Vagina (tissue), 2 donors: Measurements from ENCODE around the gene AHNAK. TPM values are rescaled to one million over a fixed set of nuclear protein-coding genes. Genes with fewer than 3 reads are reported as not detected.

Experiments
- DNase-seq, 2 donors: peaks; one replicate each; pipeline ENCODE4 v3.0.0-alpha.2; 2017; ENCODE audit errors: extremely low spot score in 2 of 2
- H3K27ac ChIP-seq: fragments of 200-600 bp; sonication (generic); one replicate; pipeline ENCODE4 v1.5.1; 2019
- H3K27me3 ChIP-seq: fragments of 200-600 bp; sonication (generic); one replicate; pipeline ENCODE4 v1.5.1; 2019
- H3K36me3 ChIP-seq, 2 donors: fragments of 200-600 bp; sonication (generic); one replicate each; pipeline ENCODE4 v1.5.1; 2017 to 2019
- H3K4me1 ChIP-seq: fragments of 200-600 bp; sonication (generic); one replicate; pipeline ENCODE4 v1.5.1; 2019
- H3K4me3 ChIP-seq, 2 donors: fragments of 200-600 bp; sonication (generic); 1 replicate in 1 of 2; 2 replicates in 1 of 2; pipeline ENCODE4 v1.5.1; 2016 to 2019
- H3K9me3 ChIP-seq: fragments of 200-600 bp; sonication (generic); one replicate; pipeline ENCODE4 v1.5.1; 2019
- POLR2A ChIP-seq, 2 donors: fragments of 450-650 bp; IDR thresholded peaks; one replicate each; pipeline ENCODE4 v1.6.1; 2017; ENCODE audit warnings: antibody characterized with exemption in 2 of 2, mild to moderate bottlenecking in 2 of 2, moderate library complexity in 2 of 2
- POLR2AphosphoS5 ChIP-seq, 2 donors: sonication (generic); formaldehyde crosslinking; IDR thresholded peaks; one replicate each; pipeline ENCODE4 v1.9.0; 2017; ENCODE audit warnings: antibody characterized with exemption in 2 of 2, mild to moderate bottlenecking in 2 of 2, low read depth in 1 of 2; ENCODE audit not compliant: insufficient read depth in 1 of 2
- intact Hi-C: fragments of 100-400 bp; cut with DNase I; formaldehyde crosslinking; loops from one replicate; pipeline ENCODE4 v1.15.1; 2023
- total RNA-seq: library from RNA; depleted of rRNA; stranded (reverse); fragments of >200 nt; gene quantifications from one replicate; pipeline ENCODE4 v1.2.3, GENCODE V29; 2016
- TF ChIP-seq, protein P1 (sequence below), 3 experiments: fragments of 450-650 bp in 2 of 3; fragments of 200-600 bp in 1 of 3; sonication (generic) in 1 of 3; IDR thresholded peaks; one replicate each; pipeline ENCODE4 v1.5.1; 2017 to 2019; ENCODE audit warnings: antibody characterized with exemption in 3 of 3, mild to moderate bottlenecking in 2 of 3, moderate library complexity in 2 of 3

Gene AHNAK
- total RNA-seq, 1 donor from 2014 or later, result 828 TPM

DNA sequence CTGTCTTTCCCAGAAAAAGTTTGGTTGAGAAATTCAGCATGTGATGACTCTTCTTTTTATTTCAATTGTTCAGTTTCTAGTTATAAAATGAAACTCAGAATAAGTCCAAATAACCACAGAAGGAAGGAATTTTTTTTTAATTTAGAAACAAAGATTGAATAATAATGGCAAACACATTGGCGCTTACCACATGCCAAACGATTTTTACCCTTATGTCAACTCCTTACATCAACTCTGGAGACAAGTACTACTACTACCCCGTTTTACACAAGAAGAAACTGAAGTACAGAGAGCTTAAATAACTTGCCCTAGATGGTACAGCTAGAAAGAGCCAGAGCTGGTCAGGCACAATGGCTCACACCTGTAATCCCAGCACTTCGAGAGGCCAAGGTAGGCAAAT is 52.4 kb downstream of the AHNAK start:
- Histone ChIP-seq H3K27ac (no peak overlapping the region), H3K4me1 (no peaks in the 10 kb centered on the region), H3K27me3 (no peaks in the 10 kb centered on the region), H3K4me3 (no peak overlapping the region), H3K9me3 (no peaks in the 10 kb centered on the region), H3K36me3 (no peaks in the 10 kb centered on the region)
- TF ChIP-seq, protein P1, sequence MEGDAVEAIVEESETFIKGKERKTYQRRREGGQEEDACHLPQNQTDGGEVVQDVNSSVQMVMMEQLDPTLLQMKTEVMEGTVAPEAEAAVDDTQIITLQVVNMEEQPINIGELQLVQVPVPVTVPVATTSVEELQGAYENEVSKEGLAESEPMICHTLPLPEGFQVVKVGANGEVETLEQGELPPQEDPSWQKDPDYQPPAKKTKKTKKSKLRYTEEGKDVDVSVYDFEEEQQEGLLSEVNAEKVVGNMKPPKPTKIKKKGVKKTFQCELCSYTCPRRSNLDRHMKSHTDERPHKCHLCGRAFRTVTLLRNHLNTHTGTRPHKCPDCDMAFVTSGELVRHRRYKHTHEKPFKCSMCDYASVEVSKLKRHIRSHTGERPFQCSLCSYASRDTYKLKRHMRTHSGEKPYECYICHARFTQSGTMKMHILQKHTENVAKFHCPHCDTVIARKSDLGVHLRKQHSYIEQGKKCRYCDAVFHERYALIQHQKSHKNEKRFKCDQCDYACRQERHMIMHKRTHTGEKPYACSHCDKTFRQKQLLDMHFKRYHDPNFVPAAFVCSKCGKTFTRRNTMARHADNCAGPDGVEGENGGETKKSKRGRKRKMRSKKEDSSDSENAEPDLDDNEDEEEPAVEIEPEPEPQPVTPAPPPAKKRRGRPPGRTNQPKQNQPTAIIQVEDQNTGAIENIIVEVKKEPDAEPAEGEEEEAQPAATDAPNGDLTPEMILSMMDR (IDR thresholded peaks at IDR 0.05), result no peak
- no peak for TF ChIP-seq POLR2AphosphoS5 (IDR thresholded peaks at IDR 0.05; ENCODE audit: insufficient read depth in 1 of 2, low read depth in 1 of 2)
- no peak for TF ChIP-seq POLR2A (IDR thresholded peaks at IDR 0.05)
- no peak for DNase-seq
- intact Hi-C loops, result no loop called here

DNA sequence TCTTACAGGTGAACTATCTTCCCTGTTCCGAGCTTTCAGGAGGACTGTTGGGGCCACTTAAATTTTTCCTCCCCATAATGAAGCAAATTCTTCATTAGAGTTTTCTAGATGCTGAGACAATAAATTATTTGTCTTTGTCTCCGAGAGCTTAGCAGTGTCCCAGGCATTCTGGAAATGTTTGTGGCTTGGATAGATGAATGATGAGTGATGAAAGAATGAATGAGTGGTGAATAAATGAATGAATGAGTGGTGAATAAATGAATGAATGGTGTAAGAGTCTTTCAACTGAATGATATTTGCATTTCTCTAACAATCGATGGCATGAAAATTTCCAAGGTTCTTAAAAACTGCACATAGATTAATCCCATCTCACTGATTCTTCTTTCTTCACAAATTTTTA is 52.8 kb downstream of the AHNAK start:
- H3K36me3 ChIP-seq, result no peaks in the 10 kb centered on the region
- H3K27ac ChIP-seq, result no peak overlapping the region
- intact Hi-C loops, result no loop called here
- DNase-seq, result no peak
- no peaks in the 10 kb centered on the region for H3K4me1 ChIP-seq
- no peak overlapping the region for H3K4me3 ChIP-seq
- TF ChIP-seq, protein P1 (IDR thresholded peaks at IDR 0.05), result no peak
- TF ChIP-seq POLR2AphosphoS5 (IDR thresholded peaks at IDR 0.05; ENCODE audit: insufficient read depth in 1 of 2, low read depth in 1 of 2) (no peak), POLR2A (IDR thresholded peaks at IDR 0.05) (no peak)
- H3K9me3 ChIP-seq, result no peaks in the 10 kb centered on the region
- H3K27me3 ChIP-seq, result no peaks in the 10 kb centered on the region

DNA sequence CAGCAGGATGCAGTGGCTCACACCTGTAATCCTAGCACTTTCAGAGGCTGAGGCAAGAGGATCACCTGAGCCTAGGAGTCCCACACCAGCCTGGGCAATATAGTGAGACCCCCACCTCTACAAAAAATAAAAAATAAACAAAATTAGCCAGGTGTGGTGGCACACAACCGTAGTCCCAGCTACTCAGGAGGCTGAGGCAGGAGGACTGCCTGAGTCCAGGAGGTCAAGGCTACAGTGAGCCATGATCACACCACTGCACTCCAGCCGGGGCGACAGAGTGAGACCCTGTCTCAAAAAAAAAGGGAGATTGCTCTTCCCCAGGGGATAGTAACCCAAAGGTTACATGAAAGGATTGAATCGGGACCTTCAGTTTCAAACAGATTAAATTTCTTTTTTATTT is 54.0 kb downstream of the AHNAK start:
- no peak for DNase-seq
- Histone ChIP-seq H3K27ac (no peak overlapping the region), H3K9me3 (no peaks in the 10 kb centered on the region), H3K36me3 (no peaks in the 10 kb centered on the region), H3K27me3 (no peaks in the 10 kb centered on the region), H3K4me3 (no peak overlapping the region), H3K4me1 (peaks cover 7% of the 10 kb centered on the region)
- intact Hi-C loops, result no loop called here
- TF ChIP-seq POLR2A (IDR thresholded peaks at IDR 0.05) (no peak), POLR2AphosphoS5 (IDR thresholded peaks at IDR 0.05; ENCODE audit: insufficient read depth in 1 of 2, low read depth in 1 of 2) (no peak)
- TF ChIP-seq, protein P1 (IDR thresholded peaks at IDR 0.05), result no peak

DNA sequence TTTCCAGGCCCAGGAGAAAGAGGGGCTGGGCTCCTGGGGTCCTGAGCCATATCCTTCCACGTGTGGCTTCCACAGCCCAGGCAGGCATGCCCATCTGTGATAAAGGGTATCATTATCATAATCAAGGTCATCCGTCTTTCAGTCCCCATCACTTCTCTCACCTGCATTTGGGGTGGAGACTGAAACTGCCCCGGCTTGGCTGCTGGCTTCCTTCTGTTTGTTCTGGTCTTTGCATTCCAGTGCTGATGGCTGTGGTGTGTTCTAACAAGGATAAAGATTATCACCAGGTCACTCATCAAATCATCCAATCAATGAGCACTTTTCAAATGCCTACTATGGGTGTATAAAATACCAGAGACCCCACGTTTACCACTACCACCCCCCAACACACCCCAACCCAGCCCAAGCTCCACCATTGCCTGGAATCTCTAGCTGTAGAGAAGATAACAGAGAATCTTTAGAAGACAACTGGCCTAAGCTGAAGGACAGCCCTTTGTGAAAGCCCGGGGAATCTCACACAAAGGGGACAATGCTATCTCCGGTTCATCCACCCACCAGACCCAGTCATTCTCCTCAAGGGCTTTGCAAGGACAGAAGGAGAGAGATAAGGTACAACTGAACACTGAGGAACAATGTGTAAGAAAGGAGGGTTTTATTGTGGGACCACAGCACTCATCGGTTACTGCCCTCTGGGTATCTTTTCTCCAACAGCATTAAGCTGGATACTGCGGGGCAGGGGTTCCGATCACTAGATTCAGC is 54.9 kb downstream of the AHNAK start:
- TF ChIP-seq POLR2A (IDR thresholded peaks at IDR 0.05) (no peak), POLR2AphosphoS5 (IDR thresholded peaks at IDR 0.05; ENCODE audit: insufficient read depth in 1 of 2, low read depth in 1 of 2) (no peak)
- TF ChIP-seq, protein P1 (IDR thresholded peaks at IDR 0.05), result no peak
- Histone ChIP-seq H3K36me3 (no peaks in the 10 kb centered on the region), H3K4me1 (peaks cover 9% of the 10 kb centered on the region), H3K27me3 (no peaks in the 10 kb centered on the region), H3K4me3 (no peak overlapping the region), H3K27ac (no peak overlapping the region), H3K9me3 (no peaks in the 10 kb centered on the region)
- intact Hi-C loops, result no loop called here
- no peak for DNase-seq

DNA sequence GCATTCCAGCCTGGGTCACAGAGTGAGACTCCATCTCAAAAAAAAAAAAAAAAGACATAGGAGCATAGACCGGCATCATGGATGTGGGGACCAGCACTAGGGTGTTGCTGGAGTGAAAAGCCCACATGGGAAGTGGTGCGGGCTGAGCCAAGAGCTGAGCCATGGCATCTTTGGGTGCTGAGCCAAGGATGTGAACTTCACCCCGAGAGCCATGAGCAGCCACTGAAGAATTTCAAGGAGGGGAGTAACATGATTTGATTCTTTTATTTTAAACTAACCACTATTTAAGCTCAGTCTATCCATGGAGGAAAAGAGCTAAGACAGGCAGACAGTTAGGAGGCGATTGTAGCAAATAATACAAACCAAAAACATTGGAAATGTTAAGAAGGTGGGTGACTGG is 57.4 kb downstream of the AHNAK start:
- no peaks in the 10 kb centered on the region for H3K27me3 ChIP-seq
- H3K9me3 ChIP-seq, result no peaks in the 10 kb centered on the region
- TF ChIP-seq, protein P1 (IDR thresholded peaks at IDR 0.05), result no peak
- TF ChIP-seq POLR2AphosphoS5 (IDR thresholded peaks at IDR 0.05; ENCODE audit: insufficient read depth in 1 of 2, low read depth in 1 of 2), result no peak
- no peak for TF ChIP-seq POLR2A (IDR thresholded peaks at IDR 0.05)
- no peak for DNase-seq
- H3K4me1 ChIP-seq, result peaks cover 9% of the 10 kb centered on the region
- H3K27ac ChIP-seq, result no peak overlapping the region
- H3K36me3 ChIP-seq, result no peaks in the 10 kb centered on the region
- intact Hi-C loops, result no loop called here
- no peak overlapping the region for H3K4me3 ChIP-seq
